A549 (cell line): ENCODE measurements around the gene SLIT1.

Experiments used
- CTCF ChIP-seq: fragments of >200 bp; sonication (Bioruptor Twin); formaldehyde crosslinking; IDR thresholded peaks from 3 replicates; pipeline ENCODE4 v1.5.1; 2016
- SMC3 ChIP-seq: fragments of >200 bp; sonication (Bioruptor Twin); formaldehyde crosslinking; IDR thresholded peaks from 3 replicates; pipeline ENCODE4 v1.6.1; 2018; ENCODE audit warnings: inconsistent platforms

DNA sequence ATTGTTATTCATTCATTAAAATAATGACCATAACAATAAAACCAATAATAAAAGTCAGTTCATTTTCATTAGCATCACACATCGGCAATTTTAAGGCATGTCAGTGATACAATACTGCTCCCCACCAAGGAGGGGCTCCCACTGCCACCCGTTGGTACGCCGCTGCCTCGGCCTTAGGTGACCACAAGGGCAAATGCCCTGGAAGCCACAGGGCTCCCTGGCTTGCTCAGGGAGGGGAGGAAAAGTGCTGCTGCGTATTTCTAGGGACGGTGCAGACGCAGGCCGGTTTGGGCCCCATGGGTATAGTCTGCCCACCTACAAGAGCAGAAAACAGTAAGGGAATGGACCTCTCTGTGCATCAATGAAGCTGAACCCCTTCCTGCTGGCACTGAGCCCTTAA lies 85.1 kb downstream of the SLIT1 start:
- TF ChIP-seq CTCF: no peak
- TF ChIP-seq SMC3: no peak
